Activated CD4-positive, alpha-beta T cell treated with anti-CD3 and anti-CD28 coated beads for 36 hours (primary cell): ENCODE data around the gene ARSK. TPM values are rescaled to one million over a fixed set of nuclear protein-coding genes. Genes with fewer than 3 reads are reported as not detected.
A peak's percentile ranks its signal among the peaks of the same experiment; 100 is the strongest.
"Not testable (repeated sequence)": the region's sequence is repeated elsewhere in the genome, so short reads cannot be mapped to it uniquely, and the experiment has no call there.

Source experiments
- ATAC-seq: fragments of 200-7000 bp; cut with Tn5 transposase; one replicate; pipeline ENCODE4 v1.10.0; 2021; ENCODE audit warnings: mild to moderate bottlenecking, moderate library complexity
- CTCF ChIA-PET: fragments of 350-600 bp; sonication (Branson Sonifier 250); formaldehyde crosslinking; loops from one replicate; lab custom pipeline; 2021; ENCODE audit warnings: antibody characterized with exemption; lab: Charles Lee
- POLR2A ChIA-PET: fragments of 350-600 bp; sonication (Branson Sonifier 250); formaldehyde crosslinking; loops from one replicate; lab custom pipeline; 2021; ENCODE audit warnings: antibody characterized with exemption, inconsistent platforms; lab: Charles Lee
- DNase-seq: peaks from one replicate; pipeline ENCODE4 v3.0.0-alpha.2; 2020
- H3K27ac Mint-ChIP-seq: one replicate; pipeline ENCODE4 v1.8.0; 2021; ENCODE audit warnings: mixed read lengths
- H3K27me3 Mint-ChIP-seq: one replicate; pipeline ENCODE4 v1.8.0; 2021; ENCODE audit warnings: mixed read lengths
- H3K36me3 Mint-ChIP-seq: one replicate; pipeline ENCODE4 v1.8.0; 2021; ENCODE audit warnings: low read depth, mixed read lengths
- H3K4me1 Mint-ChIP-seq: one replicate; pipeline ENCODE4 v1.8.0; 2021; ENCODE audit warnings: mixed read lengths
- H3K4me3 Mint-ChIP-seq: one replicate; pipeline ENCODE4 v1.8.0; 2021; ENCODE audit warnings: mild to moderate bottlenecking, moderate library complexity, mixed read lengths
- H3K9me3 Mint-ChIP-seq: one replicate; pipeline ENCODE4 v1.8.0; 2021; ENCODE audit warnings: low read depth, mixed read lengths
- intact Hi-C, 2 experiments: fragments of 100-400 bp; cut with DNase I in 1 of 2; cut with micrococcal nuclease in 1 of 2; formaldehyde crosslinking; loops; one replicate each; pipeline versions ENCODE4 v1.14.2 to v1.15.1; 2022 to 2024; cut with DNase I, micrococcal nuclease
- total RNA-seq, 2 experiments: library from RNA; stranded (reverse); gene quantifications; one replicate each; pipeline ENCODE4 v1.2.3, GENCODE V29; 2021

Gene ARSK
- total RNA-seq, 2 experiments from 2014 or later = 4.6 to 5.3 TPM

DNA sequence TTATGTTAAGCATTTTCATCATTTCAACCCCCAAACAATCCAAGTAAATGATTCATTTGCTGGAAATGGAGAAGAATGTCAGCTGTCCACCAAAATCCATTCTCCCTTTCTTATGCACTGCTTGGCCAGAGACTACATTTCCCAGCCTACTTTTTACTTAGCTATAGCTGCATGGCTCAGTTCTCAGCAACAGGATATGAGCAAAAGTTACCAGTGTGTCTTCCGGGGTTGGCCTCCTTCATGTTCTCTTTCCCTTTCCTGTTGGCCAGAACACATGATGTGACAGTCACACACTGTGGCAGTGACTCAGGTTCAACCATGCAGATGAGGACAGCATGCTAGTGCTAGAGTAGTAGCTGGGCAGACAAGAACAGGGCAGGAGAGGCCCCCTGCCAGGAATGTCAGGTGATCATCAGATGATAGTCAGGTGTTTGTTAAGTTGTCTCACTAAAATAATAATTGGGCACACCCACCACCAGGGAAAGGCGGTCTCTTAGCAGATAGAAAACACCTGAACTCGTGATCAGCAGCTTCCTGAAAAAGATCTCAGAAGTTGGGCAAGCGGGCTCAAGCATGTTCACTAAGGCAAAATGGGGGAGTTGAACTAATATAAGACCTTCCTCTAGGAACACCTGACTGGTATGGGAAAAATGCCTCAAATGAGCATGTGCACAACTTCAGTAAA is 77.2 kb downstream of the ARSK start:
- ChIA-PET POLR2A (interaction anchor here (0.6 to 1.6 kb wide), 5 partner anchors 9 to 1134 kb away, joined by 3 to 13 read pairs (median 5); partner anchors contain the start of genes ARSK, RFESD and SKIC3), CTCF (interaction anchor here (0.9 to 2.6 kb wide), 5 partner anchors 10 to 191 kb away, joined by 4 to 39 read pairs (median 6); partner anchors contain the start of genes GLRX and RFESD)
- H3K27ac Mint-ChIP-seq = peak overlapping the region; percentile 94
- ATAC-seq (peak; percentile 99), DNase-seq (peak; percentile 85)
- H3K27me3 Mint-ChIP-seq = peaks cover 1% of the 10 kb centered on the region
- peaks cover 4% of the 10 kb centered on the region for H3K9me3 Mint-ChIP-seq
- peaks cover 22% of the 10 kb centered on the region for H3K4me1 Mint-ChIP-seq
- H3K36me3 Mint-ChIP-seq = peaks cover 7% of the 10 kb centered on the region
- H3K4me3 Mint-ChIP-seq = peak overlapping the region; percentile 22
- intact Hi-C loops = loop anchor here (1.0 to 5.0 kb wide), 8 partner anchors 10 to 330 kb away; partner anchors contain the start of genes ARSK (in 1 of the 2), ELL2 (in 1 of the 2), RFESD (in 1 of the 2) and SKIC3 (in 1 of the 2)

DNA sequence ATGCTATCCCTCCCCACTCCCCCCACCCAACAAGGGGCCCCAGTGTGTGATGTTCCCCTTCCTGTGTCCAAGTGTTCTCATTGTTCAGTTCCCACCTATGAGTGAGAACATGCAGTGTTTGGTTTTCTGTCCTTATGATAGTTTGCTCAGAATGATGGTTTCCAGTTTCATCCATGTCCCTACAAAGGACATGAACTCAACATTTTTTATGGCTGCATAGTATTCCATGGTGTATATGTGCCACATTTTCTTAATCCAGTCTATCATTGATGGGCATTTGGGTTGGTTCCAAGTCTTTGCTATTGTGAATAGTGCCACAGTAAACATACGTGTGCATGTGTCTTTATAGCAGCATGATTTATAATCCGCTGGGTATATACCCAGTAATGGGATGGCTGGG is 78.0 kb downstream of the ARSK start:
- peaks cover 22% of the 10 kb centered on the region for H3K4me1 Mint-ChIP-seq
- DNase-seq, H3K4me3 Mint-ChIP-seq, H3K27me3 Mint-ChIP-seq, H3K36me3 Mint-ChIP-seq, H3K9me3 Mint-ChIP-seq, ATAC-seq, H3K27ac Mint-ChIP-seq: not testable (repeated sequence)
- CTCF ChIA-PET = interaction anchor here (2.4 to 2.6 kb wide), 2 partner anchors 11 kb away, joined by 26 to 39 read pairs; partner anchors contain the start of gene RFESD
- POLR2A ChIA-PET = interaction anchor here (1.4 to 1.6 kb wide), 3 partner anchors 10 to 78 kb away, joined by 5 to 13 read pairs (median 10); partner anchors contain the start of genes ARSK, RFESD and SKIC3
- intact Hi-C loops = loop anchor here (1.0 to 5.0 kb wide), 7 partner anchors 11 to 329 kb away; partner anchors contain the start of genes ARSK (in 1 of the 2), ELL2 (in 1 of the 2), RFESD (in 1 of the 2) and SKIC3 (in 1 of the 2)

DNA sequence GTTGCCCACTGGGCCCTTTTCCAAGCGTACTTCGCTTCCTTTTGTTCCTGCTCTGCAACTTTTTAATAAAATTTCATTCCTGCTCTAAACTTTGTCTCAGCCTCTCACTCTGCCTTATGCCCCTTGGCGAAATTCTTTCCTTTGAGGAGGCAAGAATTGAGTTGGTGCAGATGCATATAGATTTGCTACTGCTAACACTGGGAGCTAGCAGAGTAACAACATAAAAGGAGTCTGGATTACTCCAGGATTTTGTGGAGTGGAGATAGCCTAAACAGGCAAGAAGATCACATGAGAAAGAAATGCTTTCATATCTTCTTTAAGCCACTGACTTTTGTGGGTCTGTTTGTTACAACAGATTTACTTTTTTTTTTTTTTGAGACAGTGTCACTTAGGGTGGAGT is 78.8 kb downstream of the ARSK start:
- CTCF ChIA-PET = interaction anchor here (3.5 kb wide), 1 partner anchor 11 kb away, joined by 17 read pairs; no protein-coding TSS in a partner anchor
- ATAC-seq = no peak

DNA sequence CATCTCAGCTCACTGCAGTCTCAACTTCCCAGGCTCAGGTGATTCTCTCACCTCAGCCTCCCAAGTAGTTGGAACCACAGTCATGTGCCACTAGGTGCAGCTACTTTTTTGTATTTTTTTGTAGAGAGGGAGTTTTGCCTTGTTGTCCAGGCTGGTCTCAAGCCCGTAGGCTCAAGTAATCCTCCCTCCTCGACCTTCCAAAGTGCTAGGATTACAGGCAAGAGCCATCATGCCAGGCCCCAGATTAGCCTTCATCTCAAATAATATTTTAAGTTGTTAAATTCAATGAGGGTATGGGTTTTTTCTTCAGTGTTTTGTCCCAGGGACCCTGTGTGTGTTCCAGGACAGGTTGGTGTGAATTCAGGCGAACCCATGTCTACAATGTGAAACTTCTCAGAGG is 79.2 kb downstream of the ARSK start:
- ATAC-seq = no peak
- ChIA-PET CTCF (interaction anchor here (3.5 kb wide), 1 partner anchor 11 kb away, joined by 17 read pairs; no protein-coding TSS in a partner anchor), POLR2A (no interaction called here)
- Mint-ChIP-seq H3K27me3 (peaks cover 1% of the 10 kb centered on the region), H3K4me3 (no peak overlapping the region), H3K4me1 (peaks cover 26% of the 10 kb centered on the region), H3K36me3 (peaks cover 7% of the 10 kb centered on the region), H3K27ac (no peak overlapping the region), H3K9me3 (peaks cover 4% of the 10 kb centered on the region)
- DNase-seq = no peak
- intact Hi-C loops = loop anchor here in 1 of 2 experiments (5.0 kb wide), 1 partner anchor 328 kb away; the partner anchor contains the start of gene ELL2

More for the DNA sequence above, 78.8 kb downstream of the ARSK start:
- Mint-ChIP-seq H3K27ac (no peak overlapping the region), H3K4me3 (no peak overlapping the region), H3K4me1 (peaks cover 26% of the 10 kb centered on the region), H3K27me3 (peaks cover 1% of the 10 kb centered on the region), H3K36me3 (peaks cover 7% of the 10 kb centered on the region), H3K9me3 (peaks cover 4% of the 10 kb centered on the region)
- intact Hi-C loops = loop anchor here in 1 of 2 experiments (5.0 kb wide), 1 partner anchor 329 kb away; the partner anchor contains the start of gene ELL2
- POLR2A ChIA-PET = no interaction called here
- no peak for DNase-seq

DNA sequence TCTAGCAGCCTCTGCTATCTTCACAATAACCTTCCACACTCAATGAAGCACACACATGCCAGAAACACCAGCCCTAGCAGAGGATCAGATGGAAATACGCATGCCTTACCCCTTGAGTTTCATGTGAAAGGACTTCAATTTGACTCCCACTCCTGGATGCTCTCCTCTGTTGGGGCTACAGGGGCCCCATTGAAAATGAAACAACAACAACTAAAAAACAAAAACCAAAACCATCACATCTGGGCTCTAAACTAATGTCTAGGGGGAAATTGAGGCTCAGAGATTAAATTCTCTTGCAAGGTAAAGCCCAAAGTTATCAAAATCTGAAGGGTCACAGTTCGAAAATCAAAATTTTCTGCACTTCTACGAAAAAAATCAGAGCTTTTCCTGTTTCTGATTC is 83.7 kb downstream of the ARSK start:
- H3K4me3 Mint-ChIP-seq = no peak overlapping the region
- ATAC-seq = no peak
- no peak for DNase-seq
- peaks cover 5% of the 10 kb centered on the region for H3K4me1 Mint-ChIP-seq
- peaks cover 1% of the 10 kb centered on the region for H3K27me3 Mint-ChIP-seq
- H3K36me3 Mint-ChIP-seq = no peaks in the 10 kb centered on the region
- no peak overlapping the region for H3K27ac Mint-ChIP-seq
- no peaks in the 10 kb centered on the region for H3K9me3 Mint-ChIP-seq
- POLR2A ChIA-PET = no interaction called here
- intact Hi-C loops = no loop called here
- CTCF ChIA-PET = interaction anchor here (0.7 kb wide), 1 partner anchor 16 kb away, joined by 3 read pairs; no protein-coding TSS in a partner anchor

DNA sequence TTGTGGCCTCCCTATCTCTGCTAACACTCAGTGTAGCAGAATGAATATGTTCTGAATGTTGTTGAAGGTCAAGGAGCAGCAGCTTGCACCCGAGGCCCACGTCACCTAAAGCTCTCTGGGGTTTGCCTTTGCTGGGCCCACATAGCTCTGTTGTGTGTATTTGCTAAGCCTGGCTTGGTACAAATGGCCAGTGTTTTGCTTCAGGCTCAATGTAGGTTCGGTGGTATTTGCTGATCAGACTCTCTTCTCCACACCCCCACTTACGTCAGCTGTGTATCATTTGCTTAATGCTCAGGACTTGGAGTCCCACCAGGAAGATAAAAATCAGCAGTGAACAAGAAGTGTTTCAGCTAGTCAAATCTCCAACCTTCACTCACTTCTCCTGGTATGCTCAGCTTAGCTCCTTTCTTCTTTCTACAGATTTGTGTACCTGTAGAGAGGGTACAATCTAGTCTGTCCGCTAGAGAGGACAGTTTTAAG is 86.9 kb downstream of the ARSK start:
- Mint-ChIP-seq H3K9me3 (no peaks in the 10 kb centered on the region), H3K36me3 (no peaks in the 10 kb centered on the region), H3K4me1 (peaks cover 26% of the 10 kb centered on the region), H3K4me3 (no peak overlapping the region), H3K27ac (no peak overlapping the region), H3K27me3 (no peaks in the 10 kb centered on the region)
- ChIA-PET POLR2A (no interaction called here), CTCF (interaction anchor here (0.8 to 5.9 kb wide), 5 partner anchors 10 to 233 kb away, joined by 3 to 39 read pairs (median 4); no protein-coding TSS in a partner anchor)
- DNase-seq (no peak), ATAC-seq (no peak)
- intact Hi-C loops = loop anchor here in 1 of 2 experiments (10.0 kb wide), 1 partner anchor 693 kb away; no protein-coding TSS in a partner anchor

DNA sequence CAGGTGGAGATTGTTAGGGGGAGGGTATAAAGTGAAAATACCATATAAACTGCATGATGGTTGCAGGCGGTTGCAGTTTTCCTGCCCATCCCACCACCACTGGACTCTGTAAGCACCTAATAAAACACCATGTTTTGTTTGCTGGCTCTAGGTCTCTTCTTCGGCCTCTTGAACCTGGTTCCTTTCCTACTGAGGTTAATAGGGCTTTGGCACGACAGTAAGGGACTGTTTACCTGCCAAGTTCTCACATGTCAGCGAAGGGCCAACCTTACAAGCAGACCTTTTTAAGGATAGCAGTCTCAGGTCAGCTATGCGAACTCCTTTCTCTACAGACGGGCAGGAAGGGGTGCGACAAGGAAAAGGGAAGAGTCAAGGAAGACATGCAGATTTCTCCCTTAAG is 88.3 kb downstream of the ARSK start:
- Mint-ChIP-seq H3K4me1 (peaks cover 33% of the 10 kb centered on the region), H3K27me3 (no peaks in the 10 kb centered on the region), H3K27ac (peak overlapping the region; percentile 26), H3K9me3 (no peaks in the 10 kb centered on the region), H3K4me3 (no peak overlapping the region), H3K36me3 (no peaks in the 10 kb centered on the region)
- ChIA-PET POLR2A (no interaction called here), CTCF (interaction anchor here (0.6 to 5.9 kb wide), 9 partner anchors 12 to 201 kb away, joined by 3 to 39 read pairs (median 4); no protein-coding TSS in a partner anchor)
- no peak for ATAC-seq
- no peak for DNase-seq
- intact Hi-C loops = loop anchor here in 1 of 2 experiments (10.0 kb wide), 1 partner anchor 692 kb away; no protein-coding TSS in a partner anchor

DNA sequence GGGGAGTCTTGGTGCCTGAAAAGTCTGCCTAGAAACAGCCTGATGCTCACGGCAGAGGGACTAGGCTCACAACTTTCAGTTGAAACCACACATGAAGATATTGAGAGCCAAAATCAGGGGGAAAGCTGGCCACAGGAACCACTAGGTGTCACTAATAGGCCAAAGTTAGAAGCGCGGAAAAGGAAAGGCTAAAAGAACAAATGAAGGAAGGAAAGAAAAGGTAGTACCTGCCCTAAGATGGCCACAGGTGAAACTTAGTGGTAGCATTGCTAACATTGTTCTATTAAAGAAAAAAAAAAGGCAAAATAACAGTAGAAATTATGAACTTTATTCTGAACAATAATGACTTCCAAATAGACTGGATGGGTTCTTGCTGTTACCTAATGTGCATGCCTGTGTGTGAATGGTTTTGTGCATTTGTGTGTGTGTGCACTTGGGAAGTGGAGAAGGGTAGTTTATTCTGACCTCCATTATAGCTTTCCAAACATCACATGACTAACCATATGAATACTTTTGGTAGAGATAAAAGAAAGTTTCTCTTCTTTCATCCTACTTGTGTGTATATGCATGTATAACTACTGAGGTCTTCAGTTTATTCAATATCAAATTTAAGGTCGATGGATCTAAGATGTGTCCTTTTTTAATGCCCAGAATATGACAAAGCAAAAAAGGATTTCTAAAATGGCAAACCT is 89.6 kb downstream of the ARSK start:
- Mint-ChIP-seq H3K9me3 (no peaks in the 10 kb centered on the region), H3K4me1 (peaks cover 38% of the 10 kb centered on the region), H3K27ac (peak overlapping the region; percentile 38), H3K4me3 (no peak overlapping the region), H3K27me3 (no peaks in the 10 kb centered on the region), H3K36me3 (no peaks in the 10 kb centered on the region)
- POLR2A ChIA-PET = interaction anchor here (0.5 kb wide), 1 partner anchor 37 kb away, joined by 3 read pairs; no protein-coding TSS in a partner anchor
- ATAC-seq (peak; percentile 23), DNase-seq (peak; percentile 69)
- CTCF ChIA-PET = interaction anchor here (0.5 to 5.9 kb wide), 16 partner anchors 10 to 202 kb away, joined by 3 to 39 read pairs (median 4); partner anchors contain the start of gene GLRX
- intact Hi-C loops = loop anchor here (1.0 to 10.0 kb wide), 10 partner anchors 12 to 893 kb away; partner anchors contain the start of genes GLRX (in 2 of the 2) and RHOBTB3 (in 1 of the 2)

DNA sequence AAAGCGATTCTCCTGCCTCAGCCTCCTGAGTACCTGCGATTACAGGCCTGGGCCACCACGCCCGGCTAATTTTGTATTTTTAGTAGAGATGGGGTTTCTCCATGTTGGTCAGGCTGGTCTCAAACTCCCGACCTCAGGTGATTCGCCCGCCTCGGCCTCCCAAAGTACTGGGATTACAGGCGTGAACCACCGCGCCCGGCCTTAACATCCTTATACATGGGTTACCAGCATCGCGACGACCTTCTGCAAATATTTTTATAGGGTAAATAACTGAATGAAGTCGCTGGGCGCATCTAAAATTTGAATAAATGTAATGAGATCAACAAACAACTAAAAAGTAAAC is 91.3 kb downstream of the ARSK start:
- ChIA-PET CTCF (interaction anchor here (0.7 to 5.9 kb wide), 11 partner anchors 9 to 483 kb away, joined by 3 to 39 read pairs (median 3); no protein-coding TSS in a partner anchor), POLR2A (interaction anchor here (0.7 to 1.4 kb wide), 6 partner anchors 14 to 1016 kb away, joined by 3 to 5 read pairs (median 4); partner anchors contain the start of genes ARSK, CAST, RHOBTB3 and SKIC3)
- peak overlapping the region; percentile 79 for H3K4me3 Mint-ChIP-seq
- not testable (repeated sequence) for H3K9me3 Mint-ChIP-seq, H3K27me3 Mint-ChIP-seq, ATAC-seq, H3K36me3 Mint-ChIP-seq
- intact Hi-C loops = loop anchor here (1.0 to 10.0 kb wide), 13 partner anchors 14 to 1016 kb away; partner anchors contain the start of genes GLRX (in 2 of the 2), ARSK (in 1 of the 2), CAST (in 1 of the 2) and GPR150 (in 1 of the 2)
- peak; percentile 8 for DNase-seq
- H3K27ac Mint-ChIP-seq = peak overlapping the region; percentile 87
- H3K4me1 Mint-ChIP-seq = peaks cover 42% of the 10 kb centered on the region
